Measurements from ENCODE around the gene UBE2K. TPM values are rescaled to one million over a fixed set of nuclear protein-coding genes. Genes with fewer than 3 reads are reported as not detected.
A peak's percentile ranks its signal among the peaks of the same experiment; 100 is the strongest.

UBE2K gene
- total and polyA plus RNA-seq, 12 donors, result 24.0 to 74.0 (median 56.5) TPM

DNA sequence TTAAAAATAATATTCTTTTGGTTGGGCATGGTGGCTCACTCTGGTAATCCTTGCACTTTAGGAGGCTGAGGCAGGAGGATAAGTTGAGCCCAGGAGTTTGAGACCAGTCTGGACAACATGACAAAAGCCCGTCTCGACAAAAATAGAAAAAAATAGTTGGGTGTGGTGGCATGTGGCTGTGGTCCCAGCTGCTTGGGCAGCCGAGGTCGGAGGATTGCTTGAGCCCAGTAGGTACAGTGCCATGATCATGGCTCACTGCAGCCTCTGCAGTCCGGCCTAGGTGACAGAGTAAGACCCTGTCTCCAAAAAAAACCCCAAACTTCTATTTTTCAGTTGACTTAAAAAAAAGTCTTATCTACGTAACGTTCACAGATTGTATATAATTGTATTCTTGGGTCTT is 23.9 kb downstream of the UBE2K start:
- intact Hi-C loops (cut with DNase I), result no loop called here

DNA sequence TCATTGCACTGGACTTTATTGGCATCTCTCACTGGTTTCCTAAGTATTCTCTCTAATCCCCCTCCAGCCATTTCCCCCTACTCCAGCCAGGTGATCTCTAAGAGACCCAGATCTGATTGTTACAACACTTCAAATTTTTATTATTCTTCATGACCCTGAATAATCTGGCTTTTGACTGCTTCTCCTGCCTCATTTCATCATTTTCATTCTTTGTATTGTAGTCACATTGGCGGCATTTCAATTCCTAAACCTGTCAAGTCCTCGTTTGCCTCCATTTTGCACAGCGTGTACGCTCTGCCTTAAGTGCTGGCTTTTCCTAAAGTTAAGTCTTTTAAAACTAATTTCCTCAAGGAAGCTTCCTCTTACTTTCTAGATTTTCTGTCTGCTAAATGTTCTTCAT is 31.6 kb downstream of the UBE2K start:
- Histone ChIP-seq H3K4me1 (peaks cover 0 to 38% (median 13%) of the 10 kb centered on the region in 9 donors), H3K4me3 (no peak overlapping the region), H3K27ac (no peak overlapping the region), H3K9me3 (no peaks in the 10 kb centered on the region), H3K27me3 (no peaks in the 10 kb centered on the region), H3K36me3 (peaks cover 0 to 24% (median 0%) of the 10 kb centered on the region in 9 donors)
- DNase-seq (no peak), ATAC-seq (no peak)
- WGBS, 2 donors, result 83 to 85% methylated on average over 4 of the region's 4 CpGs
- intact Hi-C loops (cut with DNase I), result no loop called here
- no peak for TF ChIP-seq CTCF (IDR thresholded peaks at IDR 0.05)

More for the DNA sequence above, 23.9 kb downstream of the UBE2K start:
- Histone ChIP-seq H3K4me1 (peaks cover 0 to 55% (median 29%) of the 10 kb centered on the region in 9 donors), H3K27ac (no peak overlapping the region), H3K36me3 (peaks cover 0 to 26% (median 0%) of the 10 kb centered on the region in 9 donors), H3K4me3 (no peak overlapping the region), H3K27me3 (no peaks in the 10 kb centered on the region), H3K9me3 (no peaks in the 10 kb centered on the region)
- no peak for TF ChIP-seq CTCF (IDR thresholded peaks at IDR 0.05)
- 41 to 48% methylated on average over 7 of the region's 7 CpGs for WGBS, 2 donors
- DNase-seq (no peak), ATAC-seq (peak in 2 of 8 donors; percentile 29 to 34)

GRCh38 chr4:39730072-39730471 is 32.1 kb downstream of the UBE2K start:
- Histone ChIP-seq H3K9me3 (no peaks in the 10 kb centered on the region), H3K27ac (no peak overlapping the region), H3K4me1 (peaks cover 0 to 35% (median 13%) of the 10 kb centered on the region in 9 donors), H3K4me3 (no peak overlapping the region), H3K36me3 (peaks cover 0 to 24% (median 0%) of the 10 kb centered on the region in 9 donors), H3K27me3 (no peaks in the 10 kb centered on the region)
- DNase-seq, result no peak
- no peak for TF ChIP-seq CTCF (IDR thresholded peaks at IDR 0.05)
- WGBS, 2 donors, result 63 to 67% methylated on average over 3 of the region's 3 CpGs
- ATAC-seq, result peak in 1 of 8 donors; percentile 35
- intact Hi-C loops (cut with DNase I), result loop anchor here in 1 of 10 donors (5.0 kb wide), 1 partner anchor 33 kb away; the partner anchor contains the start of gene UBE2K

- no peaks in the 10 kb centered on the region for H3K27me3 ChIP-seq
- 87 to 98% methylated on average over 2 of the region's 2 CpGs for WGBS, 2 donors
- no peak for DNase-seq
- H3K36me3 ChIP-seq, result peaks cover 0 to 14% (median 0%) of the 10 kb centered on the region in 9 donors
- H3K9me3 ChIP-seq, result no peaks in the 10 kb centered on the region
- intact Hi-C loops (cut with DNase I), result loop anchor here in 1 of 10 donors (5.0 kb wide), 1 partner anchor 35 kb away; the partner anchor contains the start of gene UBE2K
- H3K4me1 ChIP-seq, result peaks cover 0 to 34% (median 10%) of the 10 kb centered on the region in 9 donors
- no peak overlapping the region for H3K4me3 ChIP-seq
- no peak overlapping the region for H3K27ac ChIP-seq
- TF ChIP-seq CTCF (IDR thresholded peaks at IDR 0.05), result no peak
- no peak for ATAC-seq
These were observed 34.0 kb downstream of the UBE2K start for GRCh38 chr4:39731908-39732307.

Data from heart right ventricle (tissue), 16 donors.